Lower lobe of right lung (tissue), 2 donors: ENCODE results near the gene CARM1. TPM values are rescaled to one million over a fixed set of nuclear protein-coding genes. Genes with fewer than 3 reads are reported as not detected.
A peak's percentile ranks its signal among the peaks of the same experiment; 100 is the strongest.
"Not testable (repeated sequence)": the region's sequence is repeated elsewhere in the genome, so short reads cannot be mapped to it uniquely, and the experiment has no call there.

Experiments
- ATAC-seq, 2 donors: fragments of 200-7000 bp; cut with Tn5 transposase; one replicate each; pipeline ENCODE4 v1.9.1; 2020 to 2022; ENCODE audit warnings: mild to moderate bottlenecking in 2 of 2, moderate library complexity in 2 of 2
- DNase-seq: peaks from one replicate; pipeline ENCODE4 v3.0.0-alpha.2; 2020
- H3K27ac ChIP-seq: fragments of 200-600 bp; one replicate; pipeline ENCODE4 v1.8.0; 2022
- H3K27me3 ChIP-seq: fragments of 200-600 bp; one replicate; pipeline ENCODE4 v1.8.0; 2022; ENCODE audit warnings: low read depth
- H3K36me3 ChIP-seq: fragments of 200-600 bp; one replicate; pipeline ENCODE4 v1.8.0; 2022; ENCODE audit warnings: mild to moderate bottlenecking
- H3K4me1 ChIP-seq: fragments of 200-600 bp; one replicate; pipeline ENCODE4 v1.8.0; 2022
- H3K4me3 ChIP-seq: fragments of 200-600 bp; one replicate; pipeline ENCODE4 v1.8.0; 2022; ENCODE audit warnings: mild to moderate bottlenecking
- H3K9me3 ChIP-seq: fragments of 200-600 bp; one replicate; pipeline ENCODE4 v1.8.0; 2022
- intact Hi-C: fragments of 100-400 bp; cut with DNase I; formaldehyde crosslinking; loops from one replicate; pipeline ENCODE4 v1.11.0; 2022
- total RNA-seq: library from RNA; stranded (reverse); fragmentation: NEBNext Ultra II Directional; extraction: Animal tissue kit (Norgen Biotek cat#: 25700); gene quantifications from one replicate; pipeline ENCODE4 v1.2.1, GENCODE V29; 2021
- TF ChIP-seq, protein P1 (sequence below): fragments of 200-600 bp; IDR thresholded peaks from one replicate; pipeline ENCODE4 v1.8.0; 2022; ENCODE audit warnings: antibody characterized with exemption, mild to moderate bottlenecking
- donor health status: DM: no; HTN: yes; CAD: no; lungs with severe emphysema.

CARM1 gene
- total RNA-seq, 1 donor from 2014 or later: 27.5 TPM

DNA sequence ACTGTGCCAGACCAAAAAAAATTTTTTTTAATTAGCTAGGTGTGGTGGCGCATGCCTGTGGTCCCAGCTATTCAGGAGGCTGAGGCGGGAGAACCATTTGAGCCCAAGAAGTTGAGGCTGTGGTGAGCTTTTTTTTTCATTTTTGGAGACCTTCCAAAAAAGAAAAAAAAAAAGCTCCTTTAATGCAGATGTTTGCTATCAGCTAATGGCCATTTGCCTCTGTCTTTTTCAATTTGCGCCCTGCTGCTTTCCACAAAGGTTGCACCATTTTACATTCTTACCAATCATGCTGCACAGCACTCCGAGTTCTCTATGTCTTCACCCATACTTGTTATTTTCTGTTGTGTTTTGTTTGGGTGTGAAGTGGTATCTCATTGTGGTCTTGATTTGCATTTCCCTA lies 73.9 kb downstream of the CARM1 start:
- Histone ChIP-seq H3K27me3 (no peaks in the 10 kb centered on the region), H3K36me3 (no peaks in the 10 kb centered on the region), H3K4me3 (no peak overlapping the region), H3K9me3 (no peaks in the 10 kb centered on the region), H3K4me1 (peaks cover 20% of the 10 kb centered on the region), H3K27ac (no peak overlapping the region)
- DNase-seq (no peak), ATAC-seq (no peak)
- TF ChIP-seq, protein P1, sequence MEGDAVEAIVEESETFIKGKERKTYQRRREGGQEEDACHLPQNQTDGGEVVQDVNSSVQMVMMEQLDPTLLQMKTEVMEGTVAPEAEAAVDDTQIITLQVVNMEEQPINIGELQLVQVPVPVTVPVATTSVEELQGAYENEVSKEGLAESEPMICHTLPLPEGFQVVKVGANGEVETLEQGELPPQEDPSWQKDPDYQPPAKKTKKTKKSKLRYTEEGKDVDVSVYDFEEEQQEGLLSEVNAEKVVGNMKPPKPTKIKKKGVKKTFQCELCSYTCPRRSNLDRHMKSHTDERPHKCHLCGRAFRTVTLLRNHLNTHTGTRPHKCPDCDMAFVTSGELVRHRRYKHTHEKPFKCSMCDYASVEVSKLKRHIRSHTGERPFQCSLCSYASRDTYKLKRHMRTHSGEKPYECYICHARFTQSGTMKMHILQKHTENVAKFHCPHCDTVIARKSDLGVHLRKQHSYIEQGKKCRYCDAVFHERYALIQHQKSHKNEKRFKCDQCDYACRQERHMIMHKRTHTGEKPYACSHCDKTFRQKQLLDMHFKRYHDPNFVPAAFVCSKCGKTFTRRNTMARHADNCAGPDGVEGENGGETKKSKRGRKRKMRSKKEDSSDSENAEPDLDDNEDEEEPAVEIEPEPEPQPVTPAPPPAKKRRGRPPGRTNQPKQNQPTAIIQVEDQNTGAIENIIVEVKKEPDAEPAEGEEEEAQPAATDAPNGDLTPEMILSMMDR: no peak
- intact Hi-C loops: no loop called here

DNA sequence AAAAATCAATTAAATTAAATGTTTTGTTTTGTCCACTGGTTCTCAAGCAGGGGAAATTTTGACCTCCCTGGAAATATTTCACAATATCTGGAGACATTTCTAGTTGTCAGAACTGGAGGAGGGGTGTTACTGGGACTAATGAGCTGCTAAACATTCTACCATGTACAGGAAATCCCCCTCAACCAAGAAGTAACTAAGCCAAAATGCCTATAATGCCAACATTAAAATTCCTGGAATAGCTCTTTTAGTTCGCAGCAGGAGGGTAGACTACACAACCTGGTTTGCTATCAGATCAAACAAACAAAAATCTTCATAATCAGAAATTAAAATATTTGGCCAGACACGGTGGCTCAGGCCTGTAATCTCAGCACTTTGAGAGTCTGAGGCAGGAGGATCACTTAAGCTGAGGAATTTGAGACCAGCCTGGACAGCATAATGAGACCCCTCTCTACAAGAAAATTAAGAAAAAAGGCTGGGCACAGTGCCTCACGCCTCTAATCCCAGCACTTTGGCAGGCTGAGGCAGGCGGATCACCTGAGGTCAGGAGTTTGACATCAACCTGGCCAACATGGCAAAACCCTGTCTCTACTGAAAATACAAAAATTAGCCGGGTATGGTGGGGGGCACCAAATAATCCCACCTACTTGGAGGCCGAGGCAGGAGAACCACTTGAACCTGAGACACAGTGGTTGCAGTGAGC lies 75.8 kb downstream of the CARM1 start:
- peak overlapping the region; percentile 71 for H3K27ac ChIP-seq

DNA sequence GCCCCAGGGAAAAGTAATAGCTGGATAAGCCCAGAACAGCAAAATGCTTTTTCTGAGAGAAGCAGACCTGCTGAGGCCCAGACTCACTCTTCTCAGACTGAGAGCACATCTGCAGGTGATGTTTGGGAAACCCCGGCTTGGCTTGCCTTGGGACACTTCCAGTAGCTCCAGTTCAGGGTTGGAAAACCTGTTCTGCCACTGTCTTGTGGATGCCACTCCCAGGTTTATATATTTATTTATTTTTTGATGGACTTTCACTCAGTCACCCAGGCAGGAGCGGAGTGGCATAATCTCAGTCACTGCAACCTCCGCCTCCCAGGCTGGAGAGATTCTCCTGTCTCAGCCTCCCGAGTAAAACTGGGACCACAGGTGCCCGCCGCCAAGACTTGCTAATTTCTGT lies 81.5 kb downstream of the CARM1 start:
- Histone ChIP-seq H3K4me1 (peaks cover under 1% of the 10 kb centered on the region), H3K27ac (no peak overlapping the region), H3K9me3 (no peaks in the 10 kb centered on the region), H3K27me3 (no peaks in the 10 kb centered on the region), H3K4me3 (no peak overlapping the region), H3K36me3 (no peaks in the 10 kb centered on the region)
- ATAC-seq (peak in 1 of 2 donors; percentile 41), DNase-seq (no peak)
- intact Hi-C loops: no loop called here
- TF ChIP-seq, protein P1: no peak

More for the DNA sequence above, 75.8 kb downstream of the CARM1 start:
- no peak for DNase-seq
- H3K36me3 ChIP-seq: no peaks in the 10 kb centered on the region
- H3K4me3 ChIP-seq: no peak overlapping the region
- peaks cover 16% of the 10 kb centered on the region for H3K4me1 ChIP-seq
- TF ChIP-seq, protein P1: no peak
- intact Hi-C loops: no loop called here
- peak; percentile 65 to 66 for ATAC-seq
- H3K27me3 ChIP-seq: no peaks in the 10 kb centered on the region
- no peaks in the 10 kb centered on the region for H3K9me3 ChIP-seq

GRCh38 chr19:10959277-10959968 lies 88.1 kb downstream of the CARM1 start:
- Histone ChIP-seq H3K4me3 (peak overlapping the region; percentile 89), H3K4me1 (peaks cover 33% of the 10 kb centered on the region), H3K27ac (peak overlapping the region; percentile 99)
- H3K27me3 ChIP-seq, H3K9me3 ChIP-seq, H3K36me3 ChIP-seq, intact Hi-C loops, ATAC-seq, DNase-seq: not testable (repeated sequence)

DNA sequence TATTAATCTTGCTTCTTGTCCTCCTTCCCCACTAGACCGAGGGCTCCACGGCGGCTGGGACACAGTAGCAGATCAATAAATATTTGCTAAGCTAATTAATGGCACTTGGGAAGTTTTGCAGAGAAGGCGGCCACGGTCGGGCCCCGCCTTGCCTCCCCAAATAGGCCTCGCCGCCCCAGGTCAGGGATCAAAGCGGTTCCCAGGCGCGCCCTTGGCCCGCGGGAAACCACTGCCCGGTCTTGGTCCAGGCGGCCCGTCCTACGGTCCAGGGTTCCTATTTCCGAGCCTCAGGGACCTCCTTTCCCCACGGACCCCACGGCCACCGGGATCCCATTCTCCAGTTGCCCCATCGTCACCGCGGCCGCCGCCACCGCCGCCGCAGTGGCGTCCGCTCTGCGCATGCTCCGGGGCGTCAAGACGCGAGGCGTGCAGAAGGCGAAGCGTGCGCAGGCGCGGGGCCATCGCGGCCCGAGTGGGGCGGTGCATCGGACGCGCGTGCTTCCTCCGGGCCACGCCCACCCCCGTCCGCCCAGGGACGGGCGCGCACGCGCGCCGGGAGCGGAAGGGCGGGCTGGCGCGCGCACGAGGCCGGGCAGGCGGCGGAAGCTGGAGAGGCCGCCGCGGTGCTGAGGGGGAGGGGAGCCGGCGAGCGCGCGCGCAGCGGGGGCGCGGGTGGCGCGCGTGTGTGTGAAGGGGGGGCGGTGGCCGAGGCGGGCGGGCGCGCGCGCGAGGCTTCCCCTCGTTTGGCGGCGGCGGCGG lies 89.1 kb downstream of the CARM1 start, which contains the start of gene SMARCA4:
SMARCA4 (plus strand) TSS at position 717 of the 759 bp plus-strand sequence. CDS start 23,122 bp downstream, outside the sequence.
- TF ChIP-seq, protein P1: no peak
- DNase-seq (peak; percentile 98), ATAC-seq (peak; percentile 96 to 99)
- Histone ChIP-seq H3K9me3 (no peaks in the 10 kb centered on the region), H3K36me3 (no peaks in the 10 kb centered on the region), H3K27ac (peak within 1 kb of the TSS; percentile 99), H3K4me3 (peak within 1 kb of the TSS; percentile 89), H3K27me3 (no peaks in the 10 kb centered on the region), H3K4me1 (peaks cover 41% of the 10 kb centered on the region)
- intact Hi-C loops: no loop called here
